ENCODE data around the gene IMP4.

DNA sequence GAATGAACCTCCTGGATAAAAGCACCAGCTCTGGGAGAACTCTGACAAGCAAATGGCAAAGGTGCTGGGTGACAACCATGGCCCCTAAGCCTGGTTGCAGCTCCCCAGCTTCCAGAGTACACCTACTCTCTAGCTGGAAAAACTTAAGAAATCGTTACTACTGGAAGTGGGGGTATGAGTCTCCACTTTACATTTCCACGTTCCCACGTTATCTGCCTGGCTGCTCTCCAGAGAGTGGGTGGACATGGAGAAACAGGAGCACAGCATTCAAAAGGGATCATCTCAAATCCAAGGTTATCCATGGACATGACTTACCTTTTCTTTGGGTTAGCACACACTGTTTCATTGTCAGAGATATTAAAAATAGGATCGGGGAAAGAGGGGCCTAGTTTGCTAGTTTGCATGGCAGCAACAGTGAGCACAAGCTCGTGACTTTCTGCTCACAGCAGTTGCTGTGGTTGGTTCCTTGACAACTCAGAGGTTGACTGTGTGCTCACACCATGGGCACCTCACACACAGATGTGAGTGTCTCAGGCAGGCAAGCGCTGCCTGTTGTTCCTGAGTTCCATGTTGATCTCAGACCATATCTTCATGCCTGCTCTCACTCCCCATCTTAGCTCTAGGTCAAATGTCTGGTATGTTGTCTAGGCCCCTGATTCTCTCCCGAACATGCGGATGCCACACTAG, 45.7 kb downstream of the IMP4 start:
- TF ChIP-seq, protein P1, sequence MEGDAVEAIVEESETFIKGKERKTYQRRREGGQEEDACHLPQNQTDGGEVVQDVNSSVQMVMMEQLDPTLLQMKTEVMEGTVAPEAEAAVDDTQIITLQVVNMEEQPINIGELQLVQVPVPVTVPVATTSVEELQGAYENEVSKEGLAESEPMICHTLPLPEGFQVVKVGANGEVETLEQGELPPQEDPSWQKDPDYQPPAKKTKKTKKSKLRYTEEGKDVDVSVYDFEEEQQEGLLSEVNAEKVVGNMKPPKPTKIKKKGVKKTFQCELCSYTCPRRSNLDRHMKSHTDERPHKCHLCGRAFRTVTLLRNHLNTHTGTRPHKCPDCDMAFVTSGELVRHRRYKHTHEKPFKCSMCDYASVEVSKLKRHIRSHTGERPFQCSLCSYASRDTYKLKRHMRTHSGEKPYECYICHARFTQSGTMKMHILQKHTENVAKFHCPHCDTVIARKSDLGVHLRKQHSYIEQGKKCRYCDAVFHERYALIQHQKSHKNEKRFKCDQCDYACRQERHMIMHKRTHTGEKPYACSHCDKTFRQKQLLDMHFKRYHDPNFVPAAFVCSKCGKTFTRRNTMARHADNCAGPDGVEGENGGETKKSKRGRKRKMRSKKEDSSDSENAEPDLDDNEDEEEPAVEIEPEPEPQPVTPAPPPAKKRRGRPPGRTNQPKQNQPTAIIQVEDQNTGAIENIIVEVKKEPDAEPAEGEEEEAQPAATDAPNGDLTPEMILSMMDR (IDR thresholded peaks at IDR 0.05): no peak
- no peak for TF ChIP-seq POLR2A (IDR thresholded peaks at IDR 0.05)

Data from tibial nerve (tissue), 3 donors.